ENCODE results near the gene HHAT. TPM values are rescaled to one million over a fixed set of nuclear protein-coding genes. Genes with fewer than 3 reads are reported as not detected.

Gene HHAT
- total RNA-seq, 1 donor from 2014 or later = 14.7 TPM

DNA sequence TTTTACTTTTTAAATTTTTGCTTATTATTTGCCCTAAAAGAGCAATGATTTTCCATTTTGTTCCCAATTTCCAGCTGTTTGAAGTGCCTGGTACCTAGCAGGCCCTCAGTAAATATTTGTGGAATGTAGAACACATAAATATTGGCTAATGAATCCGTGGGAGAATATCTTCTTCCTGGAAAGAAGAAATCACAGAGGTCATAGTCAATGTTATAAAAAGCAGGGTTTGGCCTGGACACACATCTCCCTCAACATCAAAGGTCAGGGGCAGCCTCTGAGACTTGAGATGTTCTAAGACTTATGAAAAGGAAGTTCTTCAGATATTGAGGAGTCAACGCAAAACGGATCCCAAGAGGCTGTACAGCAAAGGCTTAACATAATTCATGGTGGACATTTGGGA, 358.1 kb downstream of the HHAT start:
- Mint-ChIP-seq H3K36me3 (ENCODE audit: insufficient read depth) (peaks cover 2% of the 10 kb centered on the region), H3K27ac (no peak overlapping the region), H3K4me1 (ENCODE audit: low read depth) (no peaks in the 10 kb centered on the region), H3K4me3 (ENCODE audit: low read depth) (no peak overlapping the region), H3K27me3 (no peaks in the 10 kb centered on the region), H3K9me3 (ENCODE audit: low read depth) (no peaks in the 10 kb centered on the region)
- TF ChIP-seq, protein P1, sequence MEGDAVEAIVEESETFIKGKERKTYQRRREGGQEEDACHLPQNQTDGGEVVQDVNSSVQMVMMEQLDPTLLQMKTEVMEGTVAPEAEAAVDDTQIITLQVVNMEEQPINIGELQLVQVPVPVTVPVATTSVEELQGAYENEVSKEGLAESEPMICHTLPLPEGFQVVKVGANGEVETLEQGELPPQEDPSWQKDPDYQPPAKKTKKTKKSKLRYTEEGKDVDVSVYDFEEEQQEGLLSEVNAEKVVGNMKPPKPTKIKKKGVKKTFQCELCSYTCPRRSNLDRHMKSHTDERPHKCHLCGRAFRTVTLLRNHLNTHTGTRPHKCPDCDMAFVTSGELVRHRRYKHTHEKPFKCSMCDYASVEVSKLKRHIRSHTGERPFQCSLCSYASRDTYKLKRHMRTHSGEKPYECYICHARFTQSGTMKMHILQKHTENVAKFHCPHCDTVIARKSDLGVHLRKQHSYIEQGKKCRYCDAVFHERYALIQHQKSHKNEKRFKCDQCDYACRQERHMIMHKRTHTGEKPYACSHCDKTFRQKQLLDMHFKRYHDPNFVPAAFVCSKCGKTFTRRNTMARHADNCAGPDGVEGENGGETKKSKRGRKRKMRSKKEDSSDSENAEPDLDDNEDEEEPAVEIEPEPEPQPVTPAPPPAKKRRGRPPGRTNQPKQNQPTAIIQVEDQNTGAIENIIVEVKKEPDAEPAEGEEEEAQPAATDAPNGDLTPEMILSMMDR (IDR thresholded peaks at IDR 0.05; ENCODE audit: unreplicated experiment) = no peak
- no peak for DNase-seq (ENCODE audit: low spot score, unreplicated experiment)

DNA sequence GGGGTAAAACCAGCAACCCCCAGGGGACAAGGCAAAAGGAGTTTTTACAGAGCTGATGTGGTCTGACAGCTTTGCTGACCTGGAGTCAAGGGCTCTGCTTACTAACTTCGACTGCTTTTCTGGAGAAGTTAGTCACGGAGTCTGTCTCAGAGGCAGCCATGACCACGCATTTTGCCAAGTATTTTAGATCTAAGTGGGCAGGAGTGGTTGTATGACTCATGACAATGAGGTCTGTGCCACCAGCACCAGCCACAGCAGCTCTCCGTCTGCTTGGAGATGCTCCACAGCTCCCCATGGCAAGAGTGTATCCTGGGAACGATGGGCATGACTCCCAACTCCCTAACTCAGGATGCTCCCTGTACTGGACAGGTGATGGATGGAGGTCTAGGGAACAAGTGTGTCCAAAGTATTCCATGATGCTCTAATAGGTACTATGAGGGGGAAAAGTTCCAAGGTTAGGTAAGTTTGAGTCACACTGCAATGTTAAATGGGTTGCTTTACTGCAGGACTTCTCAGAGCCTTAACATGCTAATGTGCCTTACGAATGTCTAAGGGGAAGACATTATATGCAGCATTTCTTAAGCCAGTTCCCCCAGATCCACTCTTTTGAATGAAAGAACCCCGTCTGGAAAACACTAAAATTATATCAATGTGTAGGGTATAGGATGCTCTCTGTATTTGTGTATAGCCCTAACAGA, 359.0 kb downstream of the HHAT start:
- DNase-seq (ENCODE audit: low spot score, unreplicated experiment) = no peak
- Mint-ChIP-seq H3K4me3 (ENCODE audit: low read depth) (no peak overlapping the region), H3K9me3 (ENCODE audit: low read depth) (no peaks in the 10 kb centered on the region), H3K4me1 (ENCODE audit: low read depth) (no peaks in the 10 kb centered on the region), H3K27ac (no peak overlapping the region), H3K36me3 (ENCODE audit: insufficient read depth) (peaks cover 2% of the 10 kb centered on the region), H3K27me3 (no peaks in the 10 kb centered on the region)
- TF ChIP-seq, protein P1 (IDR thresholded peaks at IDR 0.05; ENCODE audit: unreplicated experiment) = no peak

DNA sequence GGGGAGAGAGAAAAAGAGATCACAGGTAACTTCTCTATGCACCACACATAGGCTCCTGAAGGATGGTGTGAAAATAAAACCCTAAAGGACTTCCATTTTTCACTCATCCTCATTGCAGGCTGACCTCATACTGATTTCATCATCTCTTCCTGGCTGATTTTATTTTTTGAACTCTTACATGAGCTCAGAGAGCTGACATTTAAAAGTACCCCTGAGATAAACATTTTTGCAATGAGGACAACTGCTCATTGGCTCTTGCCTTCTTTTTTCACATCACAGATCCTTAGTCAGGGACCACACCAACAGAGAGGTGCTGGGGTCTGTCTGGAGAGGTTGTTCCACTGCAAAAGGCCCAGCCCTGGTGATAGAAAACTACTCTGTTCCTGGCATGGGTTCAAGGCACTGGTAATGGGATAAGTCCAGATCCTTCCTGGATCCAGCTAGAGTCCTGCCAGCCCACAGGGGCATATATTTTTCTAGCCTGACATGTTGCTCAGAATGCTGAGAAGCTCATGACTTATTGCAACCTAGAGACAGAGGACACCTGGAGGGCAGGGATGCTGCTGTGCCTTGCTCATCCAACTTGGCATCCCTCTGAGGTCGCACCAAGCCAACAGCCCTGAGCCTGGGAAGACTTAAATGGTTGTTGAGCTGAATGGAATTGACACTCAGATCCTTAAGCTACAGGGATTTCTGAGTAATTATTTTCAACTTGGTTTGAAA, 360.0 kb downstream of the HHAT start:
- Mint-ChIP-seq H3K4me3 (ENCODE audit: low read depth) (no peak overlapping the region), H3K9me3 (ENCODE audit: low read depth) (no peaks in the 10 kb centered on the region), H3K4me1 (ENCODE audit: low read depth) (no peaks in the 10 kb centered on the region), H3K27me3 (no peaks in the 10 kb centered on the region), H3K27ac (no peak overlapping the region), H3K36me3 (ENCODE audit: insufficient read depth) (peaks cover 2% of the 10 kb centered on the region)
- TF ChIP-seq, protein P1 (IDR thresholded peaks at IDR 0.05; ENCODE audit: unreplicated experiment) = no peak
- DNase-seq (ENCODE audit: low spot score, unreplicated experiment) = no peak

DNA sequence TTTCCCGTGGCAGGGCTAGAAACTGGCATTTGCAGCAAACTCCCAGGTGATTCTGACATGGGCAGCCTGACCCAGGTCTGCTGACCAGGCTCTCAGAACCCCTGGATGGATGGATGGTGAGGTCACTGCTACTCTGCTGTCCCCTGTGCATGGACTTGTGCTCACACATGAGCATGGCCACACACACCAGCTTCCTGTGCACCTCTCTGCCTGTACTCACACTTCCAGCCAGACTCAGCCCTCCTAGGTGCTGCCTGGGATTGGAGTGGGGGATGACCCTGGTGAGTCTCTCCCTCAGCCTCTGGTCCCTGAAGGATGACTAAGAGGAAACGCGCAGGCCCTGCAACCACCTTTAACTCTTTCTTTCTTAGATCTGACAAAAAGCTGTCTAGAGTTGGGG, 361.1 kb downstream of the HHAT start:
- H3K27ac Mint-ChIP-seq = no peak overlapping the region
- DNase-seq (ENCODE audit: low spot score, unreplicated experiment) = no peak
- H3K4me3 Mint-ChIP-seq (ENCODE audit: low read depth) = no peak overlapping the region
- no peaks in the 10 kb centered on the region for H3K9me3 Mint-ChIP-seq (ENCODE audit: low read depth)
- no peaks in the 10 kb centered on the region for H3K4me1 Mint-ChIP-seq (ENCODE audit: low read depth)
- H3K27me3 Mint-ChIP-seq = no peaks in the 10 kb centered on the region
- H3K36me3 Mint-ChIP-seq (ENCODE audit: insufficient read depth) = no peaks in the 10 kb centered on the region
- TF ChIP-seq, protein P1 (IDR thresholded peaks at IDR 0.05; ENCODE audit: unreplicated experiment) = no peak

DNA sequence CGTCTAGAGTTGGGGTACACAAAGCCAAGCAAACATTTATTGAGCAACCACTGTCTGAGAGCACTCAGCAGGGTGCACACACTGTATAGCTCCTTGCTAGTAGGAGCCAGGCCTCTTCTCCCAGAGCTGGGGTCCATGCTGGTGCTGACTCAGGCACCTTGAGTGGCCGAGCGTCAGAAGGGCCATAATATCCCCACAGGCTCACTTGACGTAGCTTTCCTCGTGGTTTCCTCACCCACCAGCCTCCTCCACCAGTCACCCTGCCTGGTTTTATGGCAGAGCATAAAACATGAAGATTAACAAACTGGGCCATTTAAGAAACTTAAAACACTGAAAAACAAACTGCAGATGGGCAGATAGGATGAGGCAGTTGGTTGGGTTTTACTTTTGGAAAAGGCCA, 361.5 kb downstream of the HHAT start:
- Mint-ChIP-seq H3K9me3 (ENCODE audit: low read depth) (no peaks in the 10 kb centered on the region), H3K27ac (no peak overlapping the region), H3K4me3 (ENCODE audit: low read depth) (no peak overlapping the region)

More for the DNA sequence above, 361.5 kb downstream of the HHAT start:
- no peaks in the 10 kb centered on the region for H3K27me3 Mint-ChIP-seq
- H3K36me3 Mint-ChIP-seq (ENCODE audit: insufficient read depth) = no peaks in the 10 kb centered on the region
- H3K4me1 Mint-ChIP-seq (ENCODE audit: low read depth) = no peaks in the 10 kb centered on the region
- DNase-seq (ENCODE audit: low spot score, unreplicated experiment) = no peak
- TF ChIP-seq, protein P1 (IDR thresholded peaks at IDR 0.05; ENCODE audit: unreplicated experiment) = no peak
